ENCODE results near the gene CNPY4.

GRCh38 chr7:100111914-100112313 lies 7.5 kb upstream of the CNPY4 start:
- TF ChIP-seq POLR2A (IDR thresholded peaks at IDR 0.05), result no peak
- TF ChIP-seq, protein P1, sequence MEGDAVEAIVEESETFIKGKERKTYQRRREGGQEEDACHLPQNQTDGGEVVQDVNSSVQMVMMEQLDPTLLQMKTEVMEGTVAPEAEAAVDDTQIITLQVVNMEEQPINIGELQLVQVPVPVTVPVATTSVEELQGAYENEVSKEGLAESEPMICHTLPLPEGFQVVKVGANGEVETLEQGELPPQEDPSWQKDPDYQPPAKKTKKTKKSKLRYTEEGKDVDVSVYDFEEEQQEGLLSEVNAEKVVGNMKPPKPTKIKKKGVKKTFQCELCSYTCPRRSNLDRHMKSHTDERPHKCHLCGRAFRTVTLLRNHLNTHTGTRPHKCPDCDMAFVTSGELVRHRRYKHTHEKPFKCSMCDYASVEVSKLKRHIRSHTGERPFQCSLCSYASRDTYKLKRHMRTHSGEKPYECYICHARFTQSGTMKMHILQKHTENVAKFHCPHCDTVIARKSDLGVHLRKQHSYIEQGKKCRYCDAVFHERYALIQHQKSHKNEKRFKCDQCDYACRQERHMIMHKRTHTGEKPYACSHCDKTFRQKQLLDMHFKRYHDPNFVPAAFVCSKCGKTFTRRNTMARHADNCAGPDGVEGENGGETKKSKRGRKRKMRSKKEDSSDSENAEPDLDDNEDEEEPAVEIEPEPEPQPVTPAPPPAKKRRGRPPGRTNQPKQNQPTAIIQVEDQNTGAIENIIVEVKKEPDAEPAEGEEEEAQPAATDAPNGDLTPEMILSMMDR (IDR thresholded peaks at IDR 0.05), result no peak
